Measurements from ENCODE around the gene SIK1.
"Not testable (repeated sequence)": the region's sequence is repeated elsewhere in the genome, so short reads cannot be mapped to it uniquely, and the experiment has no call there.

SIK1 gene

GRCh38 chr21:43426404-43427241 is at the start of gene SIK1:
Gene SIK1 (minus strand): TSS chr21:43427131. CDS start chr21:43426178, 953 bp downstream.
- not testable (repeated sequence) for DNase-seq (ENCODE audit: low spot score)

DNA sequence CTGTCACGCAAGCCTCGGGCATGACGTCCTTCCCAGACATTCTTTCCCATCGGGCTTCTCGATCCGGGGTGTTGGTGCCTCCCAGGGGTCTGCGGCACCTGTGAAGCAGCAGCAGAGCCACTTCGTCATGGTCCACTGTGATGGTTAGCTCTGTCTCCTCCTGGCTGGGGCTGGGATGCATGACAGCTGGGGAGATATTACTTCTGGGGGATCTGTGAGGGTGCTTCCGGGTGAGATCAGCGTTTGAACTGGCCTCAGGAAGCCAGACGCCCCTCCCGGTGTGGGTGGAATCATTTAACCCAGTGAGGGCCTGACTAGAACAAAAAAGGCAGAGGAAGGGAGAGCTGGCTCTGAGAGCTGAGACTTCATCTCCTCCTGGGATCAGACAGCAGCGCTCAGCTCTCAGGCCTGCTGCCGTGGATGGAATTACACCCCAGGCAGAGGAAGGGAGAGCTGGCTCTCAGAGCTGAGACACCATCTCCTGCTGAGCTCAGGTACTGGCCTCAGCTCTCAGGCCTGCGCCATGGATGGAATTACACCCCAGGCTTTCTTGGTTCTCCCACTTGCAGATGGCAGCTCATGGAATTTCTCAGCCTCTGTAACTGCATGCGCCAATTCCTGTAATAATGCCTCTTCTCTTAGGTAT is 44.8 kb upstream of the SIK1 start:
- DNase-seq (ENCODE audit: low spot score) = not testable (repeated sequence)

DNA sequence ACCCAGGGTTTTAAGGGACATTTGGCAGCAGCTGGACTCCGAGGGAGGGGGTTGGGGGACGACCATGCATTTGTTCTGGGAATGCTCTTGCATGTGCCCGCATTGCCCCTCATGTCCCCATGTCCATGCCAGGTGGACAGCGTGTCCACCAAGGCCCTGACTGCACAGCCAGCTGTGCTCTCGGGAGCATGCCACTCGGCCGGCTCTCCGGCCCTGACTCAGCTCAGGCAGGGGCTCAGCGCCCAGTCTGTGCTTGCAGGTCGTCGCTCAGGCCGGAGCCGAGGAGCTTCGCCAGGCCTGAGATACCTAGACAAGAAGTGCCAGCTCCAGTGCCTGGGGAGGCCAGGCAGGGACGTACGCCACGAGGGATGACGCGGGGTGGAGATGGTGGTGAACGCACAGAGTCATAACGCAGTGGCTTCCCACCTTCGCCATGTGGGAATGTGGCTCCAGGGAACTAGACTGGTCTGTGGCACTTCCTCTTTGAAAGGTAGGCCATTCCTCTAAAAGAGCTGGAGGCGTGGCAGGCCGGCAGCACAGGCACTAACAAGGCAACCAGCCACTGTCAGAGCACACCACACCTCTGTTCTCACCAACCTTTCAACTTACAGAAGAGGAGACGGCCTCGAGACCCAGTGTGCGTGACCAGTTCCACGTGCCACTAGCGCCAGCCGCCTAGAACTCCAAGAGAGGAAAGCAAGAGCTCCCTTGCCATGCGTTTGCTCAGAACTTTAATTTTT is 43.0 kb upstream of the SIK1 start:
- not testable (repeated sequence) for DNase-seq (ENCODE audit: low spot score)

DNA sequence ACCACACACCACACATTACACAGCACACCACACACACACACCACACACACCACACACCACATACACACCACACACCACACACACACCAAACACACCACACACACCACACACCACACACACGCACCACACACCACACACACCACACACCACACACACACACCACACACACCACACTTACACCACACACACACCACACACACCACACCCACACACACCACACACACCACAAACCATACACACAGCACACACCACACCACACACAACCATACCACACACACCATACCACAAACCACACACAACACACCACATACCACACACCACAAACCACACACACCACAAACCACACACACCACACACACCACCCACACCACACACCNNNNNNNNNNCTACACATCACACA is 40.9 kb upstream of the SIK1 start:
- DNase-seq (ENCODE audit: low spot score) = no peak

- DNase-seq (ENCODE audit: low spot score) = not testable (repeated sequence)
Observed at GRCh38 chr21:43465159-43465558, 38.2 kb upstream of the SIK1 start.

GRCh38 chr21:43463498-43464261 is 36.7 kb upstream of the SIK1 start:
- not testable (repeated sequence) for DNase-seq (ENCODE audit: low spot score)

- not testable (repeated sequence) for DNase-seq (ENCODE audit: low spot score)
Observed at GRCh38 chr21:43462932-43463331, 36.0 kb upstream of the SIK1 start.

DNA sequence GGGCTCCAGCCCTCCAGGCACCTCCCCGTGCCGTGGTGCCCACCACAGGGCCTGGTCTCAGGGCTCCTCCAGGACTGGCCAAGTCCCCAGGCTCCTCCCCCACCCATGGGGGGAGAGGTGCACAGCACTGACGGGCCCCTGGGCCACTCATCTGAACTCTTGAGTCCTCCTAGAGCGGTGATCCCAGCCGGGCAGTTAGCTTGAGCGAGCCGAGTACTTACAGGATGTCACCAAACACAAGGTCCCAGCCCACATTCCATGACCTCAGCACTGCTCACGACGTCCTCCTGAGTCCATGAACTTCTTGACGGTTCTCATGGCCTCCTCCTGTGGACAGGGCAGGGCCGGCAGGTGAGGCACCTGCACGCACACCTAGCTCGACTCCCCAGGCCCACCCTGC is 33.5 kb upstream of the SIK1 start:
- DNase-seq (ENCODE audit: low spot score) = not testable (repeated sequence)

DNA sequence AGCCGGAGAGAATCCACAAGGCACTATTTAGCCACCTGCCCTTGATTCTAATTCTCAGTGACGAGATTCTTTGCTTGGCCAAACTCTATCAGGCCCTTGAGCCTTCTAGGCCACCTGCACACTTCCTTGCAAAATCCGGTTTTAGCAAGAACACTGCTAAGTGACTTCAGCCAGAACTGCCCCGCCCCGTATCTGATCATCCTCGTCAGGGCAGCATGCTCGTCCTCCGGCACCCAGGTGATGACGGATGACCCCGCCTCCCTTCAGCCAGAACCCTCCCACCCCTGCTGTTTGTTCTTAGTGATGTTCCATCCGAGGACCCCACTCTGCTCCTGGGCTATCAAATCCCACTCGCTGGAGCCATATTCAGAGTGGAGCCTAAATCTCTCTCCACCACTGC is 32.1 kb upstream of the SIK1 start:
- DNase-seq (ENCODE audit: low spot score) = not testable (repeated sequence)

DNA sequence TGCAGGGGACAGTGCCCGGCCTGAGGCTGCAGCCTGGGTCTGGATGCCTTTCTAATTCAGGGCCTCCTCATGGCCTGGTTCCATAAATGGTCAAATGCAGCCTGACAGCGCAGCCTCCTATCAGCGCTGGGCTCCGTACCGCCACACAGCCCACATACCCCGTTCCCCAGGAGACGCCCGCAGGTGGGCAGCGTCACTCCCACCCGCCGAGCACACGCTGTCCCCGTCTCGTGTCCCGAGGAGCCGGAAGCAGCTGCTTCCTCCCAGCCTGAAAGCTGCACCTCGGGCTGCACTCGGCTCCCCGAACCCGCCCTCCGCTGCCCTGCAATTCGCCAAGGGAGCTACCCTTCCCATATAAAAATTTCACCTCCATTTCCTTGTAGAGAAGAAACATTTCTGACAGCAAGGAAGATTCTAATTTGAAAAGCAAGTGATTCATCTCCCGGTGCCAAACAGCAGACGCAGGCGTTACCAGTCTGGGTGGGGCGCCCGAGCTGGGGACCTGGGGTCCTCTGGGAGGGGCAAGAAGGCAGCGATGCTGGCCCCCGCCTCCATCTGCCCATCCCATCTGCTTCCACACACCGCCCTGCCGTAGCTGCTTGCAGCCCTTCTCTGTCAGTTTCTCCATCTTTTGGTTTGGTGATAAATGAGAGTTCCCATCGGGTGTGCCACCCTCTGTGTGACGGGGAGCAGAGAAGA is 29.8 kb upstream of the SIK1 start:
- not testable (repeated sequence) for DNase-seq (ENCODE audit: low spot score)

DNA sequence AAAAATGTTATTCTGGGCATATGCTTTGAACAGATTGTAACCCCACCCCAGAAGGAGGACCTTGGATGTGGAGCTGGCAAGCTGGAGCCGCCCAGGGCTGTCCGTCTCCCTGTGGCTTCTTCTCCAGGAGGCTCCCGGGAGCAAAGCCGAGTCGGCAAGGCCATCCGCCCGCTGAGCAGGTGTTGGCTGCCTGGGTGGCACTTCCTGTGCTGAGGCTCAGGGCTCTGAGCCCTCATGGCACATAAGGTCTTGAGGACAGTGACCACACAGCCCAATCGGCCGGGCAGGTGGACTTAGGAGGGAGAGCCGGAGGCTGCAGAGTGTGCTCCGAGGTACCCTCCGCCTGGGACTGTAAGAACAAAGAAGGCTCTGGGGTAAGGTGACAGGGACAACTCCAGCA is 28.8 kb upstream of the SIK1 start:
- DNase-seq (ENCODE audit: low spot score) = not testable (repeated sequence)

GRCh38 chr21:43454176-43454575 is 27.2 kb upstream of the SIK1 start:
- DNase-seq (ENCODE audit: low spot score) = not testable (repeated sequence)

GRCh38 chr21:43451850-43452249 is 24.9 kb upstream of the SIK1 start:
- DNase-seq (ENCODE audit: low spot score) = not testable (repeated sequence)

DNA sequence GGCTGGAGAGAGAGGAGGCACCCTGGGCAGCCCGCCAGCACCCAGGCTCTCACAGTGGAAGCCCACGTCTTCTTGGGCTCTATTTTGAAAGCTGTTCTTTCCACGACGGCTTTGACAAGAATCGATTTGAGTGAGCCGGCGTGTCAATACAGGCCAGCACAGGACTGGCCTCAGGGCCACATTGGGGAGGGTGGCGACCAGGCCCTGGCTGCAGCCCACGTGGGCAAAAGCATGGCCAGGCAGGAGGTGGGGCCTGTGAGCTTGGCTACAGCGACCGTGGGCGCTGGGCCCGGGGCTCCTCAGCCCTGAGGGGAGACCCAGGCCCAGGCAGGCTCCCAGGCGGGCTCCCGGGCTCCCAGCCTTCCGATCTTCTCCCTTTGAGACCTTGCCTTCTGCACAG is 23.4 kb upstream of the SIK1 start:
- not testable (repeated sequence) for DNase-seq (ENCODE audit: low spot score)

- not testable (repeated sequence) for DNase-seq (ENCODE audit: low spot score)
Observed at GRCh38 chr21:43447353-43447977, 20.5 kb upstream of the SIK1 start.

GRCh38 chr21:43446277-43446932 is 19.5 kb upstream of the SIK1 start:
- not testable (repeated sequence) for DNase-seq (ENCODE audit: low spot score)

- not testable (repeated sequence) for DNase-seq (ENCODE audit: low spot score)
Observed at GRCh38 chr21:43444524-43444923, 17.6 kb upstream of the SIK1 start.

DNA sequence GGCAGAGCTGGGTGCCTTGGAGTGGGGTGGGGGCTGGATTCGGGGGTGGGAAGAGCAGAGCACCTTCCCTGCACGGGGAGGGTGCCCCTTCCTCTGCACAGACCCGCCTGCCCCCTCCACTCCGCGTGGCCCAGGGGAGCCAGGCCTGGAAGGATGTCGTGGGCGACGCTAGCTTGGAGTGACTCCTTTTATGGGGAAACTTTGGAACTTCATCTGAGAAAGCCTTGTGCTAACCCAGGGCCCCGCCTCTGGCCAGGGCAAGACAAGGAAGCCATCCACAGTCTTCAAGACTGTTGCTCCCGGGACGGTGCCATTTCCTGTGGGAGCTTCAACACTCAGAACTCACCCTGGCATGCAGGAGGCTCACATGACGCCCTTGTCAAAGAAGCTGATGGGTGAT is 15.6 kb upstream of the SIK1 start:
- DNase-seq (ENCODE audit: low spot score) = not testable (repeated sequence)

DNA sequence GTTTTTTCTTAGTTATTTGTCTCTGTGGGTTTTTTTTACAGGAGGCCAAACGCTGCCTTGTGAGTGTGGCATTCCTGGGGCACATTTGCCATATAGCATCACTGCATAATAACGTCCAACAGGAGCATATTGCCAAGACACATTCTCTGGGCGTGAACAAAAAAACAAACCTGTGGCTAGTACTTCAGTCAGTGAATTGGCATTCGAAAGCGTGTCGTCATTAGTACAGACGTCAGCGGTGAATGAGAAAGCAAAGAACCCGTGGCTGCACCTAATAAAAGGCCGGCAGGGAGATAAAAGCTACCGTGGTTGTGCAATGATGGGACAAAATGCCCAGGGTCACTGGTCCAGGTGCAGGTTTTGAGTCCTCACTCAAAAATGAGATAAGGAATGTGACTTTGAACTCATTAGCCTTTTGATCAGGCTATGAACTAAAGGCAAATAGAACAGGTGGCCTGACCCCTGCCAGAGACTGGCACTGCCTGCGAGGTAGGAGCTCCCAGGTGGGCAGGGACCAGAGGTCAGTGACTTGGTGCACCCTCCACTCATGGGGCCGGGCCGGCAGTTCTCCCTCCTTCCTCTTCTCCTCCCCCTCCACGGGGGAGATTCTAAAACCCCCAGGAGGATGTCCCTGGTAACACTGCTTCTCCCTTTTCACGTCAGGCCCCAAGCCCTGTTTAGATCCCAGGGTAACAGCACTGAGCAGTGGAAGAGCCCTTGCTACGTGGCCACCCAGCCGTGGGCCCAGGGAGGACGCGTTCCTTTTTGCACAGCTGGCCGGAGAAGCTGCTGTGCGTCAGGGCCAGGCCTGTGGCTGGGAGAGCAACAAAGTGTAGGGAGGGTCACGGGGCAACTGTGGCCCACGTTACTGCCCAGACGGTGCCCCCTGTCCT is 14.2 kb upstream of the SIK1 start:
- DNase-seq (ENCODE audit: low spot score) = not testable (repeated sequence)
